ENCODE measurements around the gene ARHGEF7. TPM values are rescaled to one million over a fixed set of nuclear protein-coding genes. Genes with fewer than 3 reads are reported as not detected.

ARHGEF7 gene
- total RNA-seq, 1 experiment from 2014 or later = 46.2 TPM

GRCh38 chr13:111322001-111322915, 207.1 kb downstream of the ARHGEF7 start:
- no peak overlapping the region for H2AFZ ChIP-seq (ENCODE audit: low read depth, low read length, poor library complexity, severe bottlenecking)
- RAD21 ChIA-PET (ENCODE audit: low non-redundant PET in 1 of 2, low total read pairs in 2 of 2, uncharacterized antibody in 2 of 2, unreplicated experiment in 2 of 2) = no interaction called here
- intact Hi-C loops (cut with micrococcal nuclease) = no loop called here

More at GRCh38 chr13:111322001-111322915, 207.1 kb downstream of the ARHGEF7 start:
- Histone ChIP-seq H3K36me3 (ENCODE audit: control insufficient read depth in 1 of 2, insufficient read depth in 2 of 2, low read length in 2 of 2) (no peaks in the 10 kb centered on the region), H3K4me2 (ENCODE audit: low read length) (no peak overlapping the region), H3K9ac (ENCODE audit: low read length) (no peak overlapping the region), H3K79me2 (ENCODE audit: insufficient read depth, low read length) (no peaks in the 10 kb centered on the region), H3K27me3 (ENCODE audit: insufficient read depth, low read length) (no peaks in the 10 kb centered on the region), H3K9me3 (ENCODE audit: control insufficient read depth in 1 of 2, insufficient read depth in 1 of 2, low read depth in 1 of 2, low read length in 2 of 2) (no peaks in the 10 kb centered on the region), H3K4me3 (replicated peaks in 1 of 2; ENCODE audit: low read depth in 1 of 2, low read length in 2 of 2) (no peak overlapping the region), H3K9me2 (ENCODE audit: insufficient read depth) (no peaks in the 10 kb centered on the region), H4K20me1 (ENCODE audit: insufficient read depth) (no peaks in the 10 kb centered on the region), H3K4me1 (ENCODE audit: control insufficient read depth in 1 of 2, insufficient read depth in 2 of 2, low read length in 2 of 2) (no peaks in the 10 kb centered on the region), H3K27ac (ENCODE audit: low read depth, low read length) (no peak overlapping the region)
- ATAC-seq (no peak), DNase-seq (ENCODE audit: low read depth, low spot score) (no peak)
- ChIA-PET CTCF (no interaction called here), POLR2A (no interaction called here)
- TF ChIP-seq POLR2A (IDR thresholded peaks at IDR 0.05; ENCODE audit: borderline replicate concordance, extremely low read depth, insufficient read depth, insufficient read length) = no peak
- TF ChIP-seq YY1 (IDR thresholded peaks at IDR 0.05; ENCODE audit: extremely low read depth, insufficient replicate concordance, low read depth, low read length) = no peak
- no peak for TF ChIP-seq SIN3A (IDR thresholded peaks at IDR 0.05; ENCODE audit: low read depth)
- TF ChIP-seq ZNF274 (IDR thresholded peaks at IDR 0.05; ENCODE audit: low read depth, low read length) = no peak
- no peak for TF ChIP-seq CEBPB (IDR thresholded peaks at IDR 0.05; ENCODE audit: low read depth)
- no peak for TF ChIP-seq SP1 (IDR thresholded peaks at IDR 0.05; ENCODE audit: low read depth)
- no peak for TF ChIP-seq EZH2phosphoT487 (IDR thresholded peaks at IDR 0.05; ENCODE audit: borderline replicate concordance)
- no peak for TF ChIP-seq ZBTB33 (IDR thresholded peaks at IDR 0.05; ENCODE audit: extremely low read depth, insufficient replicate concordance, low read length)
- no peak for TF ChIP-seq ATF3 (IDR thresholded peaks at IDR 0.05)
- no peak for TF ChIP-seq CTCF (IDR thresholded peaks at IDR 0.05 in 2 of 3, conservative IDR thresholded peaks at IDR 0.05 in 1 of 3; ENCODE audit: borderline replicate concordance in 1 of 3, insufficient read depth in 1 of 3, low read depth in 2 of 3, low read length in 2 of 3)
- no peak for TF ChIP-seq RAD21 (IDR thresholded peaks at IDR 0.05; ENCODE audit: low read depth)
- TF ChIP-seq EZH2 (IDR thresholded peaks at IDR 0.05) = no peak
- no peak for TF ChIP-seq FOSL1 (IDR thresholded peaks at IDR 0.05; ENCODE audit: low read depth)
- no TSS peak for BruUV-seq (replicated peaks)
